ENCODE results near the gene VTI1A. TPM values are rescaled to one million over a fixed set of nuclear protein-coding genes. Genes with fewer than 3 reads are reported as not detected.
A peak's percentile ranks its signal among the peaks of the same experiment; 100 is the strongest.

VTI1A gene
- total RNA-seq, 6 experiments from 2014 or later: 11.2 to 26.2 (median 12.3) TPM

GRCh38 chr10:112509558-112510291 lies 62.7 kb downstream of the VTI1A start:
- DNase-seq (no peak), ATAC-seq (peak; percentile 41 to 85 (median 64))
- Histone ChIP-seq H3K4me1 (no peaks in the 10 kb centered on the region), H3K9me3 (no peaks in the 10 kb centered on the region), H3K27me3 (no peaks in the 10 kb centered on the region), H3K36me3 (no peaks in the 10 kb centered on the region), H3K4me3 (no peak overlapping the region), H3K27ac (no peak overlapping the region)
- intact Hi-C loops (cut with DNase I): no loop called here
- 25% methylated on average over 4 of the region's 4 CpGs for WGBS (ENCODE audit: insufficient coverage, low coverage, low lambda C conversion rate, missing lambda C conversion rate)
- no peak for TF ChIP-seq POLR2A (IDR thresholded peaks at IDR 0.05)
- TF ChIP-seq, protein P1, sequence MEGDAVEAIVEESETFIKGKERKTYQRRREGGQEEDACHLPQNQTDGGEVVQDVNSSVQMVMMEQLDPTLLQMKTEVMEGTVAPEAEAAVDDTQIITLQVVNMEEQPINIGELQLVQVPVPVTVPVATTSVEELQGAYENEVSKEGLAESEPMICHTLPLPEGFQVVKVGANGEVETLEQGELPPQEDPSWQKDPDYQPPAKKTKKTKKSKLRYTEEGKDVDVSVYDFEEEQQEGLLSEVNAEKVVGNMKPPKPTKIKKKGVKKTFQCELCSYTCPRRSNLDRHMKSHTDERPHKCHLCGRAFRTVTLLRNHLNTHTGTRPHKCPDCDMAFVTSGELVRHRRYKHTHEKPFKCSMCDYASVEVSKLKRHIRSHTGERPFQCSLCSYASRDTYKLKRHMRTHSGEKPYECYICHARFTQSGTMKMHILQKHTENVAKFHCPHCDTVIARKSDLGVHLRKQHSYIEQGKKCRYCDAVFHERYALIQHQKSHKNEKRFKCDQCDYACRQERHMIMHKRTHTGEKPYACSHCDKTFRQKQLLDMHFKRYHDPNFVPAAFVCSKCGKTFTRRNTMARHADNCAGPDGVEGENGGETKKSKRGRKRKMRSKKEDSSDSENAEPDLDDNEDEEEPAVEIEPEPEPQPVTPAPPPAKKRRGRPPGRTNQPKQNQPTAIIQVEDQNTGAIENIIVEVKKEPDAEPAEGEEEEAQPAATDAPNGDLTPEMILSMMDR (IDR thresholded peaks at IDR 0.05): no peak

- Histone ChIP-seq H3K27ac (no peak overlapping the region), H3K9me3 (no peaks in the 10 kb centered on the region), H3K4me3 (no peak overlapping the region), H3K4me1 (peaks cover 0 to 2% (median 0%) of the 10 kb centered on the region in 4 donors), H3K27me3 (no peaks in the 10 kb centered on the region), H3K36me3 (no peaks in the 10 kb centered on the region)
- no peak for TF ChIP-seq POLR2A (IDR thresholded peaks at IDR 0.05)
- TF ChIP-seq, protein P1 (IDR thresholded peaks at IDR 0.05): no peak
- ATAC-seq (no peak), DNase-seq (no peak)
- intact Hi-C loops (cut with DNase I): no loop called here
- 80% methylated on average over 2 of the region's 4 CpGs for WGBS (ENCODE audit: insufficient coverage, low coverage, low lambda C conversion rate, missing lambda C conversion rate)
Measured at GRCh38 chr10:112510384-112510783, 63.4 kb downstream of the VTI1A start.

DNA sequence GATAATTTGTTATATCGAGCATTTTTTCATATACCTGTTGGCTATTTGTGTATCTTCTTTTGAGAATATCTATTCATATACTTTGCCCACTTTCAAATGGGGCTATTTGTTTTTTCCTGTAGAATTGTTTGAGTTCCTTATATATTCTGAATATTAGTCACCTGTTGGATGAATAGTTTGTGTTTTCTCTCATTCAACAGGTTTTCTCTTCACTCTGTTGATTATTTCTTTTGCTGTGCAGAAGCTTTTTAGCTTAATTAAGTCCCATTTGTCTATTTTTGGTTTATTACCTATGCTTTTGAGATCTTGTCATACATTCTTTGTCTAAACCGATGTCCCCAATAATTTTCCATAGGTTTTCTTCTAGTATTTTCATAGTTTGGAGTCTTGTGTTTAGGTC lies 65.3 kb downstream of the VTI1A start:
- ATAC-seq: no peak

DNA sequence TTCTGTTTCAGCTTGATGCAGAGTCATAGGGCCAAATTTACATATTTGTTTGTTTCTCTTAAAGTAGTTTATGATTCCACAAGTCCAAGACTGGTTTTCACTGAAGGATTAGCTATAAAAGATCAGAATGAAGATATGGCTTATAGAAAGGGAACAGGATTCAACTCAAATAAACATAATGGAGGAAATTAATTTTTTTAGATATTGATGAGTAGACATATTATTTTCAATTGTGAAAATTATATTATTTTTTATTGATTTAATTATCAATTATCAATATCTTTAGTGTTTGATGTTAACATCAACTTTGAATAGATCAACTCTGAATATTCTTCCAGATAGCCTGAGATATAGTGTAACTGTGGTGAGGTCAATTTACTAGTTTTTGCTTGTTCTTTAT lies 68.1 kb downstream of the VTI1A start:
- no peak overlapping the region for H3K4me3 ChIP-seq
- no peaks in the 10 kb centered on the region for H3K9me3 ChIP-seq
- no peaks in the 10 kb centered on the region for H3K27me3 ChIP-seq
- H3K36me3 ChIP-seq: no peaks in the 10 kb centered on the region
- intact Hi-C loops (cut with DNase I): no loop called here
- no peak for DNase-seq
- TF ChIP-seq, protein P1 (IDR thresholded peaks at IDR 0.05): no peak
- no peak for TF ChIP-seq POLR2A (IDR thresholded peaks at IDR 0.05)
- ATAC-seq: no peak
- no peak overlapping the region for H3K27ac ChIP-seq
- H3K4me1 ChIP-seq: peaks cover 0 to 18% (median 0%) of the 10 kb centered on the region in 4 donors

More for the DNA sequence above, 65.3 kb downstream of the VTI1A start:
- H3K4me1 ChIP-seq: peaks cover 0 to 15% (median 0%) of the 10 kb centered on the region in 4 donors
- no peak overlapping the region for H3K27ac ChIP-seq
- H3K36me3 ChIP-seq: no peaks in the 10 kb centered on the region
- no peak for DNase-seq
- intact Hi-C loops (cut with DNase I): no loop called here
- WGBS (ENCODE audit: insufficient coverage, low coverage, low lambda C conversion rate, missing lambda C conversion rate): 90% methylated on average over 2 of the region's 2 CpGs
- TF ChIP-seq, protein P1 (IDR thresholded peaks at IDR 0.05): no peak
- no peak for TF ChIP-seq POLR2A (IDR thresholded peaks at IDR 0.05)
- no peaks in the 10 kb centered on the region for H3K27me3 ChIP-seq
- no peak overlapping the region for H3K4me3 ChIP-seq
- no peaks in the 10 kb centered on the region for H3K9me3 ChIP-seq
